Memory B cell (primary cell): ENCODE measurements around the gene DCLK1.

ENCODE experiments used
- ATAC-seq: fragments of 150-1000 bp; cut with Tn5 transposase; 2 replicates; pipeline ENCODE4 v1.10.0; 2021; ENCODE audit warnings: low read depth, mild to moderate bottlenecking, moderate library complexity
- DNase-seq, 2 donors: peaks; one replicate each; pipeline ENCODE4 v3.0.0; 2022; ENCODE audit warnings: low spot score in 2 of 2
- H3K27ac Mint-ChIP-seq: one replicate; pipeline ENCODE4 v1.8.0; 2022; ENCODE audit warnings: mild to moderate bottlenecking, moderate library complexity, mixed read lengths
- H3K27me3 Mint-ChIP-seq: one replicate; pipeline ENCODE4 v1.8.0; 2022; ENCODE audit warnings: mixed read lengths
- H3K36me3 Mint-ChIP-seq: one replicate; pipeline ENCODE4 v1.8.0; 2022; ENCODE audit warnings: mild to moderate bottlenecking, mixed read lengths
- H3K4me1 Mint-ChIP-seq: one replicate; pipeline ENCODE4 v1.8.0; 2022; ENCODE audit warnings: mixed read lengths
- H3K4me3 Mint-ChIP-seq: one replicate; pipeline ENCODE4 v1.8.0; 2022; ENCODE audit warnings: mild to moderate bottlenecking, moderate library complexity, mixed read lengths
- H3K9me3 Mint-ChIP-seq: one replicate; pipeline ENCODE4 v1.8.0; 2022; ENCODE audit warnings: mixed read lengths

DCLK1 gene

GRCh38 chr13:36131222-36131930 is at the start of gene DCLK1:
Gene DCLK1 (minus strand): TSS chr13:36131382.
- ATAC-seq (no peak), DNase-seq (no peak)
- peaks cover 7% of the 10 kb centered on the region for H3K27me3 Mint-ChIP-seq
- H3K4me1 Mint-ChIP-seq = no peaks in the 10 kb centered on the region
- H3K4me3 Mint-ChIP-seq = no peak within 1 kb of the TSS
- no peak within 1 kb of the TSS for H3K27ac Mint-ChIP-seq
- H3K36me3 Mint-ChIP-seq = no peaks in the 10 kb centered on the region
- H3K9me3 Mint-ChIP-seq = peaks cover 3% of the 10 kb centered on the region

DNA sequence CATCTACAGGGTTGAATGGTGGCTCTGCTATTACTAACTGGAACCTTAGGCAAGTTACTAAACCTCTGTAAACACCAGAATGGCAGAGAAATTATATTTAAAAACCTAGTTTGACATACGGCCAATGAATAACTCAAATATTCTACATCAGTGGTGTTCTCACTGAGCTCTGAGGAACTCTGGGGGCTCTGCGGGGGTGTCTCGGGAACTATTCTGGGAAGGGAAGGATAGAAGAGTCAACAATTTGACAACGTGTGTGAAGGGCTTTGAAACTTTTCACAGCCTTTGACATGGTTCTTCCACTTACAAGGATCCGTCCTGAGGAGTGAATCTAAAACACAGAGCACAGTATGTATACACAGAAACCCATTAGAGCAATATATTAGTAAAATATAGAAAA is 44.4 kb upstream of the DCLK1 start:
- no peak for DNase-seq
- no peak for ATAC-seq
- Mint-ChIP-seq H3K27ac (no peak overlapping the region), H3K4me1 (no peaks in the 10 kb centered on the region), H3K4me3 (no peak overlapping the region), H3K9me3 (peaks cover 2% of the 10 kb centered on the region), H3K36me3 (no peaks in the 10 kb centered on the region), H3K27me3 (no peaks in the 10 kb centered on the region)

- Mint-ChIP-seq H3K27ac (no peak overlapping the region), H3K27me3 (no peaks in the 10 kb centered on the region), H3K4me3 (no peak overlapping the region), H3K9me3 (peaks cover 2% of the 10 kb centered on the region), H3K4me1 (no peaks in the 10 kb centered on the region), H3K36me3 (no peaks in the 10 kb centered on the region)
- DNase-seq = no peak
- no peak for ATAC-seq
Measured at GRCh38 chr13:36174923-36175322, 43.7 kb upstream of the DCLK1 start.

DNA sequence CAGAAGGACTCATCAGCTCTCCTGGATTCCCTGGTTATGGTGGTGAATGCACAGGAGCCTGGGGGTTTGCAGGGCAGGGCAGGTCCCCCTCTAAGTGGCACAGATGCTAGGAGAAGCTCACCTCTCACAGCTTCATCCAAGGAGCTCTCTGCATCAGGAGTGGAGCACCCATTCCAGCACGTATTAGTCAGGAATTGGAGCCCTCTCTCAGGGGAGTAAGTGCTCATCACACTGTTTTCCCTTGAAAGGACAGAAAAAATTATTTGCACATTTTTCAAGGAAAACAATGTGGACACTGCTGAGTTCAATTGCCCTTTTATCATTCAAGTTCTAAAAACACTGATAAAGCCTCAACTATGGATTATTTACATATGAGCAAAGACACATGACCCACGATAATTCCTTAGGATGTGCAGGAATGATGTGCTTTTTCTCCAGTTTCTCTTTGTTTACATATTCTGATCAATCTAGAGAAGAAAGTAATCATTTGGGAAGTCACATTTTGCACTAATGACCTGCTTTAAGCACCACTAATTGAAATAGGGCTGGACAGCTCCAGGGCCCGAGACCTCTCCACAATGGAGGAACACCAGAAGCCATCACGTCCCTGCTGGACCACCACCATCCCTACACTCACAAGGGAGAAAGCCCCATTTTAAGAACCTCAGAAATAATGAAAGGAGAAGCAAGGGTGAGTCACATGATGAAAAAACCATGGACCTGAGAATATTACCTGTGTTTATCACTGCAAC is 42.6 kb upstream of the DCLK1 start:
- ATAC-seq (no peak), DNase-seq (no peak)
- Mint-ChIP-seq H3K4me3 (no peak overlapping the region), H3K27ac (no peak overlapping the region), H3K27me3 (no peaks in the 10 kb centered on the region), H3K36me3 (no peaks in the 10 kb centered on the region), H3K4me1 (no peaks in the 10 kb centered on the region), H3K9me3 (no peaks in the 10 kb centered on the region)

- H3K4me1 Mint-ChIP-seq = no peaks in the 10 kb centered on the region
- ATAC-seq (no peak), DNase-seq (no peak)
- no peaks in the 10 kb centered on the region for H3K27me3 Mint-ChIP-seq
- peaks cover 1% of the 10 kb centered on the region for H3K9me3 Mint-ChIP-seq
- no peak overlapping the region for H3K4me3 Mint-ChIP-seq
- H3K36me3 Mint-ChIP-seq = no peaks in the 10 kb centered on the region
- H3K27ac Mint-ChIP-seq = no peak overlapping the region
Measured at GRCh38 chr13:36166046-36166445, 34.9 kb upstream of the DCLK1 start.

DNA sequence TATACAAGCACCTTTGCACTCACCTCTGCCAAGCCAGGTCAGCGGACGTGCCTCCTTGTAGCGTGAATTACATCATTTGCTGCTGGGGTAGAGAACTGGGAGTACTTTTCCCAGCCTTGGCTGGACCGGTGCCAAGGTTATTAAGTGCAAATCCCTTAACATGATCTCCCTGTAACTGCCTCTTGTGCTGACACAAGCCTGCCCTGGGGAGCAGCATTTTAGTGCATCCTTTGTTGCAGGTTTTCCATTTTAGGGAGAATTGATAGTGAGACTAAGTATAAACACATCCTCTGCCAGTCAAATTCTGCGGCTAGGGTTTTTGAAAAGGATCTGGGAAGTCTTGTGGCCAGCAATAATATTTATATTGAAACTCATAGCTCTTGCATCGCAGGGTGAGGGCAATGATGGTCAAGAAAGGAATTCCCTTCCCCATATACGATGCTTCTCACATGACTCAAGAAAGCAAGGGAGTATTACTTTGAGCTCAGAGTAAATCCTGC is 32.7 kb upstream of the DCLK1 start:
- no peak for DNase-seq

DNA sequence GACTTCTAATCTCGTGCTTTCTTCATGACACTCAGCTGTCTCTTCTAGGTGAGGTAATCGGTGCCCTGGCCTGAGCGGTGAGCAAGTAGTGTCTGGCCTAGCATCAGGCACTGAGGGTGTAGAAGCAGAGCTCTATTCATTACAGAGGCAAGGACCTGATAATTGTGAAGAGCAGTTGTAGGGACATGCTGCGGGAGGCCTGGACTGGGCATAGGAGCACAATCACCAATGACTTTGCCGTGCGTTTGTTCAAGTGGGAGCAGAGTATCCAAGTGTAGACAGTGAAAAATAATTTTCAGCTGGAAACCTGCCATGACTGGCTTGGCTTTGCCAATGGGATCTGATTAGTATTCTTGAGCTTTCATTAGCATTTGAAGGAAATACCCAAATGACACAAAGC is 32.1 kb upstream of the DCLK1 start:
- ATAC-seq (no peak), DNase-seq (no peak)
- Mint-ChIP-seq H3K4me1 (no peaks in the 10 kb centered on the region), H3K36me3 (no peaks in the 10 kb centered on the region), H3K27me3 (no peaks in the 10 kb centered on the region), H3K27ac (no peak overlapping the region), H3K9me3 (peaks cover 1% of the 10 kb centered on the region), H3K4me3 (no peak overlapping the region)

More for the DNA sequence above, 32.7 kb upstream of the DCLK1 start:
- ATAC-seq = no peak
- Mint-ChIP-seq H3K4me3 (no peak overlapping the region), H3K36me3 (no peaks in the 10 kb centered on the region), H3K27ac (no peak overlapping the region), H3K4me1 (no peaks in the 10 kb centered on the region), H3K27me3 (no peaks in the 10 kb centered on the region), H3K9me3 (peaks cover 1% of the 10 kb centered on the region)

- no peak overlapping the region for H3K27ac Mint-ChIP-seq
Measured at GRCh38 chr13:36160297-36160696, 29.1 kb upstream of the DCLK1 start.

DNA sequence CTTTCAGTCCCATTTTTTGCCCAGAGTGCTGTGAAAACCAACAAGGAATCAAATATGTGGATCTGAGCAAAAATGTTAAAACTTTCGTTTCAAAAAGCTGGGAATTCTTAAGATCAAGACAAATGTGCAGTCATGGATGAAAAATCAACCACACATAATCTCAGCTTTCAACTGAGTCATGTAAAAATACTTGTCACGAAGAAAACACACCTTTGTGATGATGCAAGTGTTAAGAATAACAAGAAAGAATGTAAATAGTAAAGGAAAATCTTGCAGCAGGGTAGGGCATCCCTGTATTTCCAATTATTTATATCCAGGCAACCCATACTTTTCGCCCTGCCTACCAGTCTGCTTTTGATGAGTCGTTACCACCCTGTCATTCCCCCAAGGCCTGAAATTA is 27.4 kb upstream of the DCLK1 start:
- peaks cover 4% of the 10 kb centered on the region for H3K9me3 Mint-ChIP-seq
- H3K27ac Mint-ChIP-seq = no peak overlapping the region
- no peak overlapping the region for H3K4me3 Mint-ChIP-seq
- no peaks in the 10 kb centered on the region for H3K4me1 Mint-ChIP-seq
- no peaks in the 10 kb centered on the region for H3K27me3 Mint-ChIP-seq
- no peak for ATAC-seq
- H3K36me3 Mint-ChIP-seq = no peaks in the 10 kb centered on the region
- no peak for DNase-seq

More at GRCh38 chr13:36160297-36160696, 29.1 kb upstream of the DCLK1 start:
- ATAC-seq (no peak), DNase-seq (no peak)
- no peaks in the 10 kb centered on the region for H3K27me3 Mint-ChIP-seq
- no peaks in the 10 kb centered on the region for H3K36me3 Mint-ChIP-seq
- H3K4me3 Mint-ChIP-seq = no peak overlapping the region
- H3K9me3 Mint-ChIP-seq = peaks cover 4% of the 10 kb centered on the region
- H3K4me1 Mint-ChIP-seq = no peaks in the 10 kb centered on the region

GRCh38 chr13:36157480-36157879 is 26.3 kb upstream of the DCLK1 start:
- DNase-seq = no peak
- no peak for ATAC-seq
- Mint-ChIP-seq H3K36me3 (no peaks in the 10 kb centered on the region), H3K4me3 (no peak overlapping the region), H3K4me1 (no peaks in the 10 kb centered on the region), H3K27me3 (no peaks in the 10 kb centered on the region), H3K27ac (no peak overlapping the region), H3K9me3 (peaks cover 6% of the 10 kb centered on the region)

- no peak for DNase-seq
- no peak for ATAC-seq
- H3K4me1 Mint-ChIP-seq = no peaks in the 10 kb centered on the region
- H3K4me3 Mint-ChIP-seq = no peak overlapping the region
- no peaks in the 10 kb centered on the region for H3K36me3 Mint-ChIP-seq
- no peak overlapping the region for H3K27ac Mint-ChIP-seq
- no peaks in the 10 kb centered on the region for H3K27me3 Mint-ChIP-seq
- peaks cover 8% of the 10 kb centered on the region for H3K9me3 Mint-ChIP-seq
Measured at GRCh38 chr13:36154567-36155291, 23.5 kb upstream of the DCLK1 start.

DNA sequence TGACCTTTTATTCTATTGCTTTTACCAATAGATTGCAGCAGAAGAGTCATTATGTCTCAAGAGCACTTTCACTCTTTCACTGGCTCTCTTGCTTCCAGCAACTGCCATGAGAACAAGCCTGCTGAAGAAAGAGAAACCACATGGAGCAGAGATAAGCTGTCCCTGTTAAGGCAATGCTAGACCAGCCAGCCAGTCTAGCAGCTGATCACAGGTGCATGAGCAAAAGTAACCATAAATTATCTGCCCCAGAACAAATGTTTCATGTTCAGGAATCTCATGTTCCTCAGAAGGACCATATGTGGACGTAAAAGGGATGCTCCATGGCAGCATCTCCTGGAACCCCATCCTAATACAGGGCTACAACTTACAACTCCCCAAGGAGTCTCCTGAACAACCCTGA is 20.4 kb upstream of the DCLK1 start:
- ATAC-seq (no peak), DNase-seq (no peak)
- no peaks in the 10 kb centered on the region for H3K36me3 Mint-ChIP-seq
- no peak overlapping the region for H3K27ac Mint-ChIP-seq
- H3K9me3 Mint-ChIP-seq = peaks cover 11% of the 10 kb centered on the region
- no peaks in the 10 kb centered on the region for H3K27me3 Mint-ChIP-seq
- no peaks in the 10 kb centered on the region for H3K4me1 Mint-ChIP-seq
- H3K4me3 Mint-ChIP-seq = no peak overlapping the region

- no peak overlapping the region for H3K27ac Mint-ChIP-seq
- no peaks in the 10 kb centered on the region for H3K36me3 Mint-ChIP-seq
- peaks cover 8% of the 10 kb centered on the region for H3K9me3 Mint-ChIP-seq
- ATAC-seq (no peak), DNase-seq (no peak)
- H3K4me3 Mint-ChIP-seq = no peak overlapping the region
- H3K4me1 Mint-ChIP-seq = no peaks in the 10 kb centered on the region
- H3K27me3 Mint-ChIP-seq = no peaks in the 10 kb centered on the region
Measured at GRCh38 chr13:36148446-36148845, 17.3 kb upstream of the DCLK1 start.

GRCh38 chr13:36147330-36147729 is 16.1 kb upstream of the DCLK1 start:
- Mint-ChIP-seq H3K4me3 (no peak overlapping the region), H3K9me3 (peaks cover 7% of the 10 kb centered on the region), H3K27me3 (no peaks in the 10 kb centered on the region), H3K27ac (no peak overlapping the region), H3K36me3 (no peaks in the 10 kb centered on the region), H3K4me1 (no peaks in the 10 kb centered on the region)
- DNase-seq (no peak), ATAC-seq (no peak)
